Measurements from ENCODE around the gene PREX1. TPM values are rescaled to one million over a fixed set of nuclear protein-coding genes. Genes with fewer than 3 reads are reported as not detected.
A peak's percentile ranks its signal among the peaks of the same experiment; 100 is the strongest.

The PREX1 gene
- total RNA-seq, 1 donor from 2014 or later, result 20.8 TPM

DNA sequence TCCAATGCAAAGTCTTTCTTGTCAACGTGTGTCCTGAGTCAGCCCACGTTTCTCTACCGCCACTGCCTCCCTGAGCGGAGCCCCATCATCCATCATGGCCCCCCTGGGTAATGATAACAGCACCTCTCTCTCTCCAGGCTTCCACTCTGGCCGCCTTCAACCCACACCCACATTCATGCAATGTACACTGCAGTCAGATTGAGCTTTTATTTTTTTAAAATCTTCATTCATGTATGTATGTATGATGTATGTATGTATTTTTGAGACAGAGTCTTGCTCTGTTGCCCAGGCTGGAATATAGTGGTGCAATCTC lies 245.2 kb downstream of the PREX1 start:
- Mint-ChIP-seq H3K4me3 (peak overlapping the region; percentile 11), H3K9me3 (no peaks in the 10 kb centered on the region), H3K36me3 (no peaks in the 10 kb centered on the region), H3K27me3 (peaks cover 3% of the 10 kb centered on the region), H3K27ac (peak overlapping the region; percentile 6), H3K4me1 (ENCODE audit: unreplicated experiment) (peaks cover 26% of the 10 kb centered on the region)
- no peak for DNase-seq (ENCODE audit: extremely low spot score, unreplicated experiment)
- TF ChIP-seq CTCF (conservative IDR thresholded peaks at IDR 0.05), result no peak

- Mint-ChIP-seq H3K27me3 (peaks cover 3% of the 10 kb centered on the region), H3K4me1 (ENCODE audit: unreplicated experiment) (peaks cover 22% of the 10 kb centered on the region), H3K9me3 (no peaks in the 10 kb centered on the region), H3K36me3 (no peaks in the 10 kb centered on the region), H3K27ac (no peak overlapping the region), H3K4me3 (no peak overlapping the region)
- no peak for DNase-seq (ENCODE audit: extremely low spot score, unreplicated experiment)
- TF ChIP-seq CTCF (conservative IDR thresholded peaks at IDR 0.05), result no peak
These were observed 246.6 kb downstream of the PREX1 start for GRCh38 chr20:48581167-48581566.

- peaks cover 14% of the 10 kb centered on the region for H3K4me1 Mint-ChIP-seq (ENCODE audit: unreplicated experiment)
- no peak for TF ChIP-seq CTCF (conservative IDR thresholded peaks at IDR 0.05)
- DNase-seq (ENCODE audit: extremely low spot score, unreplicated experiment), result no peak
- H3K9me3 Mint-ChIP-seq, result no peaks in the 10 kb centered on the region
- no peak overlapping the region for H3K27ac Mint-ChIP-seq
- peaks cover 5% of the 10 kb centered on the region for H3K27me3 Mint-ChIP-seq
- no peaks in the 10 kb centered on the region for H3K36me3 Mint-ChIP-seq
- H3K4me3 Mint-ChIP-seq, result no peak overlapping the region
These were observed 249.3 kb downstream of the PREX1 start for GRCh38 chr20:48578397-48579098.

DNA sequence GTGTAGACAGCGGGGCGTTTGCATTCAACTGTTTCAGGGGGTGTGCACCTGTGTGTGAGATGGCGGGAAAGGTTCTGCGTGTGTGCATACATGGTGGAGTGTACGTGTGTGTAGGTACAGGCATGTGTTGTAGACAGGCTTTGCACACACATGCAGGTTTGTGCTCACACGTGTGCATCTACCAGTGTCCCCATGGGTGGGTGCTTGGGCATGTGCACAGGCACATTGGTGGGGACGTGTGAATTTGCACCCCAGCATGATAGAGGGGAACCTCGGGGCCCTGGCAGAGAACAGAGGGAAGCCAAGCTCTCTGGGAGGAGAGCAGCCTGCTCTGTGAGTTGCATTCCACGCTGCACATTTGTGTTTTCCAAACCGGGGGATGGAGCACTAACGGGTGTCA lies 250.2 kb downstream of the PREX1 start:
- Mint-ChIP-seq H3K4me3 (no peak overlapping the region), H3K9me3 (no peaks in the 10 kb centered on the region), H3K36me3 (no peaks in the 10 kb centered on the region), H3K27me3 (peaks cover 4% of the 10 kb centered on the region), H3K27ac (no peak overlapping the region), H3K4me1 (ENCODE audit: unreplicated experiment) (peaks cover 13% of the 10 kb centered on the region)
- no peak for DNase-seq (ENCODE audit: extremely low spot score, unreplicated experiment)
- TF ChIP-seq CTCF (conservative IDR thresholded peaks at IDR 0.05), result no peak

DNA sequence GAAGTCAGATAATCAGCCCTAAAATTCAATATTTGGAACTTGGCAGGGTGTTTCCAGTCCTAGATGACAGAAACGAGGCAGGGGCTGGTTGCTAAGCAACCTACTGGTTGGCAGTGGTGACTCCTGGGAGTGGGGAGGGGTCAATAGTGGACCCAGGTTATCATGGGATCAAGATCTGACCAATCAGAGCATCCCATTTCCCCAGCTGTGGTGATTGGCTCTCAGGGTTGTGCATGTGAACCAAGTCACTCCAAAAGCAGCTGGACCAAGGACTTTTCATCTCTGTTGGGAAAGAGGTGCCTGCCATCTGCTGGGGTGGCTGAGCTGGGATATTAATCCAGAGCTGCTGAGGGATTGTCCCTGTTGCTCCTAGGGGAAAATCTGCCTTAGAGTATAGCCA lies 253.4 kb downstream of the PREX1 start:
- Mint-ChIP-seq H3K9me3 (no peaks in the 10 kb centered on the region), H3K4me3 (no peak overlapping the region), H3K27ac (no peak overlapping the region), H3K36me3 (no peaks in the 10 kb centered on the region), H3K4me1 (ENCODE audit: unreplicated experiment) (peaks cover 16% of the 10 kb centered on the region), H3K27me3 (peaks cover 2% of the 10 kb centered on the region)
- no peak for TF ChIP-seq CTCF (conservative IDR thresholded peaks at IDR 0.05)
- DNase-seq (ENCODE audit: extremely low spot score, unreplicated experiment), result no peak

Other genes starting within 250 kb of the PREX1 start
- 26.7 and 39.2 TPM in 2 replicates for gene ARFGEF2, start 93.7 kb upstream of the PREX1 start, total RNA-seq (ENCODE audit: low replicate concordance)
- gene CSE1L, start 218.3 kb upstream of the PREX1 start, total RNA-seq (ENCODE audit: low replicate concordance), result 78.1 and 111 TPM in 2 replicates

Measured in type B pancreatic cell (in vitro differentiated cells).